Peyer's patch (tissue), 4 donors: ENCODE results near the gene PMPCB.

Experiments
- CTCF ChIP-seq, 6 experiments: fragments of 450-650 bp in 4 of 6; fragments of 200-600 bp in 2 of 6; sonication (generic) in 1 of 6; IDR thresholded peaks; one replicate each; pipeline ENCODE4 v1.5.1; 2017 to 2019; ENCODE audit warnings: antibody characterized with exemption in 6 of 6, mild to moderate bottlenecking in 3 of 6, moderate library complexity in 1 of 6
- POLR2A ChIP-seq, 2 donors: fragments of 450-650 bp; IDR thresholded peaks; one replicate each; pipeline ENCODE4 v1.5.1; 2017; ENCODE audit warnings: antibody characterized with exemption in 2 of 2, mild to moderate bottlenecking in 2 of 2, moderate library complexity in 2 of 2

GRCh38 chr7:103343332-103343731 lies 46.1 kb downstream of the PMPCB start:
- no peak for TF ChIP-seq CTCF (IDR thresholded peaks at IDR 0.05)
- TF ChIP-seq POLR2A (IDR thresholded peaks at IDR 0.05): no peak
